GM12878 (cell line): ENCODE results near the gene CHAMP1. TPM values are rescaled to one million over a fixed set of nuclear protein-coding genes. Genes with fewer than 3 reads are reported as not detected.
"Not testable (repeated sequence)": the region's sequence is repeated elsewhere in the genome, so short reads cannot be mapped to it uniquely, and the experiment has no call there.

Experiments used
- ATAC-seq: fragments of 200-7000 bp; cut with Tn5 transposase; 3 replicates; pipeline ENCODE4 v1.9.1; 2020; ENCODE audit warnings: mild to moderate bottlenecking, moderate library complexity
- BruUV-seq: library from RNA; stranded (reverse); fragments of 400-500 nt; replicated peaks from 2 replicates; lab custom pipeline; 2021; lab: Mats Ljungman, UMichigan
- CTCF ChIA-PET: fragments of 300-600 bp; sonication (Branson Sonifier 250); formaldehyde crosslinking; extraction: SDS; loops from one replicate; lab custom pipeline; 2021; ENCODE audit warnings: inconsistent platforms; lab: Yijun Ruan, JAX
- POLR2A ChIA-PET: fragments of 350-600 bp; formaldehyde crosslinking; extraction: SDS; loops from one replicate; lab custom pipeline; 2021; ENCODE audit warnings: inconsistent platforms; lab: Charles Lee
- RAD21 ChIA-PET: fragments of 300-600 bp; sonication (Branson Sonifier 250); formaldehyde crosslinking; loops from one replicate; lab custom pipeline; 2023; ENCODE audit warnings: antibody characterized with exemption; ENCODE audit not compliant: unreplicated experiment; lab: Charles Lee
- SMC1A ChIA-PET: fragments of 300-600 bp; sonication (Branson Sonifier 250); formaldehyde crosslinking; loops from one replicate; lab custom pipeline; 2023; ENCODE audit not compliant: unreplicated experiment, uncharacterized antibody; lab: Charles Lee
- DNase-seq: peaks from one replicate; pipeline ENCODE4 v3.0.0-alpha.2; 2011; ENCODE audit warnings: low read depth, low spot score
- FAIRE-seq: peaks from 3 replicates; lab custom pipeline; 2011; peaks lifted over from hg19 to GRCh38; lab: Jason Lieb, UNC
- H2AFZ ChIP-seq: 2 replicates; pipeline ENCODE4 v1.6.0; 2011; ENCODE audit warnings: low read depth, low read length, control low read depth; ENCODE audit not compliant: control insufficient read depth
- H3K27ac ChIP-seq: 2 replicates; pipeline ENCODE4 v1.5.1; 2011; ENCODE audit warnings: control low read depth; ENCODE audit not compliant: control insufficient read depth, insufficient read depth
- H3K27me3 ChIP-seq, 2 experiments: replicated peaks in 1 of 2; 2 replicates each; pipeline versions ENCODE4 v1.6.0 to v1.6.1; 2011; ENCODE audit warnings: low read length in 1 of 2; ENCODE audit not compliant: control insufficient read depth in 2 of 2, insufficient read depth in 2 of 2
- H3K36me3 ChIP-seq, 2 experiments: 2 replicates each; pipeline ENCODE4 v1.5.1; 2011; ENCODE audit warnings: low read length in 1 of 2; ENCODE audit not compliant: control insufficient read depth in 2 of 2, insufficient read depth in 2 of 2
- H3K4me1 ChIP-seq: 2 replicates; pipeline ENCODE4 v1.6.1; 2011; ENCODE audit warnings: mild to moderate bottlenecking, low read length, moderate library complexity, mixed read lengths; ENCODE audit not compliant: control insufficient read depth, insufficient read depth
- H3K4me2 ChIP-seq: 2 replicates; pipeline ENCODE4 v1.6.0; 2011; ENCODE audit warnings: control low read depth; ENCODE audit not compliant: control insufficient read depth, insufficient read depth
- H3K4me3 ChIP-seq: fragments of 200-600 bp; sonication (generic); 2 replicates; pipeline ENCODE4 v1.5.1; 2016
- H3K79me2 ChIP-seq: 2 replicates; pipeline ENCODE4 v1.6.0; 2011; ENCODE audit warnings: low read length; ENCODE audit not compliant: control insufficient read depth, insufficient read depth
- H3K9ac ChIP-seq: 2 replicates; pipeline ENCODE4 v1.8.0; 2011; ENCODE audit warnings: low read length, control low read depth, mixed read lengths; ENCODE audit not compliant: control insufficient read depth, insufficient read depth
- H3K9me3 ChIP-seq: replicated peaks from 3 replicates; pipeline ENCODE4 v1.5.1; 2011; ENCODE audit warnings: mild to moderate bottlenecking, low read length; ENCODE audit not compliant: control insufficient read depth, insufficient read depth
- H4K20me1 ChIP-seq: 2 replicates; pipeline ENCODE4 v1.6.0; 2011; ENCODE audit not compliant: control insufficient read depth, insufficient read depth
- CTCF ChIP-seq, 3 experiments: IDR thresholded peaks in 2 of 3; conservative IDR thresholded peaks in 1 of 3; 2 replicates each; pipeline ENCODE4 v1.5.1; 2011; ENCODE audit warnings: low read depth in 3 of 3, low read length in 3 of 3, mild to moderate bottlenecking in 3 of 3, control low read depth in 2 of 3, moderate library complexity in 2 of 3, inconsistent platforms in 1 of 3, mixed read lengths in 1 of 3; ENCODE audit not compliant: control insufficient read depth in 2 of 3, insufficient read depth in 1 of 3; ENCODE audit errors: extremely low read depth in 1 of 3
- WGBS: methylation state at CpG from one replicate; pipeline ENCODE4 v1.1.6; 2016; ENCODE audit warnings: low lambda C conversion rate; ENCODE audit not compliant: insufficient replicate concordance, insufficient coverage; ENCODE audit errors: missing lambda C conversion rate; 5-methylcytosine and 5-hydroxymethylcytosine counted together
- in situ Hi-C: fragments of 300-500 bp; cut with MboI; formaldehyde crosslinking; loops from 9 replicates; pipeline ENCODE4 v1.14.3; 2018; ENCODE audit warnings: mixed read lengths
- intact Hi-C: fragments of 100-400 bp; cut with micrococcal nuclease; formaldehyde crosslinking; loops from one replicate; pipeline ENCODE4 v1.14.2; 2022; ENCODE audit not compliant: unreplicated experiment
- polyA plus RNA-seq, 11 experiments: library from polyadenylated mRNA; depleted of rRNA in 4 of 11; unstranded in 6 of 11; stranded (reverse) in 5 of 11; fragments of >200 nt; fragmentation: Nextera tagmentation in 4 of 11; fragmentation: Illumina TruSeq in 1 of 11; extraction: Ambion mirVana in 4 of 11; extraction: Trizol in 1 of 11; gene quantifications; 1 replicate in 1 of 11; 2 replicates in 10 of 11; pipeline versions ENCODE4 v1.2.1 to v1.2.3, GENCODE V29; 2011 to 2016; ENCODE audit warnings: inconsistent platforms in 2 of 11, missing spikeins in 2 of 11, low read depth in 1 of 11
- total RNA-seq, 4 experiments: library from RNA; depleted of rRNA in 3 of 4; stranded (reverse); fragments of >200 nt in 3 of 4; fragmentation: Illumina TruSeq in 1 of 4; extraction: Trizol in 1 of 4; gene quantifications; 2 replicates each; pipeline versions ENCODE4 v1.2.1 to v1.2.3, GENCODE V29; 2013 to 2021
- TF ChIP-seq, protein P1 (sequence below): fragments of 450-650 bp; IDR thresholded peaks from 2 replicates; pipeline ENCODE4 v1.6.1; 2017; ENCODE audit warnings: mild to moderate bottlenecking

CHAMP1 gene
- total and polyA plus RNA-seq, 10 of the 15 experiments (the other 5 are each of a cell fraction or from before 2014, with no cell fraction given): 1.1 to 54.8 (median 23.9) TPM

DNA sequence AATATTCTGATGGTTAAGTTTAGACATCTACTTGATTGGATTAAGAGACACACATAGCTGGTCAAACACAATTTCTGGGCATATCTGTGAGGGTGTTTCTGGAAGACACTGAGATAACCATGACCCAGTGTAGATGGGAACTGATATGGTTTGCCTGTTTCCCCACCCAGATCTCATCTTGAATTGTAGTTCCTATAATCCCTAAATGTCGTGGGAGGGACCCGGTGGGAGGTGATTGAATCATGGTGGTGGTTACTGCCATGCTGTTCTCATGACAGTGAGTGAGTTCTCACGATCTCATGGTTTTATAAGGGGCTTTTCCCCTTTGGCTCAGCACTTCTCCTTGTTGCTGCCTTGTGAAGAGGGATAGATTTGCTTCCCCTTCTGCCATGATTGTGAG is 33.0 kb downstream of the CHAMP1 start:
- H2AFZ ChIP-seq, H3K9ac ChIP-seq, H3K36me3 ChIP-seq, SMC1A ChIA-PET, FAIRE-seq, H4K20me1 ChIP-seq, H3K79me2 ChIP-seq, intact Hi-C loops, H3K4me2 ChIP-seq, POLR2A ChIA-PET, H3K9me3 ChIP-seq, ATAC-seq, H3K27me3 ChIP-seq, H3K27ac ChIP-seq, H3K4me1 ChIP-seq, BruUV-seq, DNase-seq, in situ Hi-C loops, H3K4me3 ChIP-seq: not testable (repeated sequence)
- ChIA-PET RAD21 (interaction anchor here (0.8 kb wide), 1 partner anchor 11 kb away, joined by 3 read pairs; no protein-coding TSS in a partner anchor), CTCF (interaction anchor here (1.2 kb wide), 1 partner anchor 9 kb away, joined by 3 read pairs; no protein-coding TSS in a partner anchor)
- 5% methylated on average over 2 of the region's 3 CpGs for WGBS

DNA sequence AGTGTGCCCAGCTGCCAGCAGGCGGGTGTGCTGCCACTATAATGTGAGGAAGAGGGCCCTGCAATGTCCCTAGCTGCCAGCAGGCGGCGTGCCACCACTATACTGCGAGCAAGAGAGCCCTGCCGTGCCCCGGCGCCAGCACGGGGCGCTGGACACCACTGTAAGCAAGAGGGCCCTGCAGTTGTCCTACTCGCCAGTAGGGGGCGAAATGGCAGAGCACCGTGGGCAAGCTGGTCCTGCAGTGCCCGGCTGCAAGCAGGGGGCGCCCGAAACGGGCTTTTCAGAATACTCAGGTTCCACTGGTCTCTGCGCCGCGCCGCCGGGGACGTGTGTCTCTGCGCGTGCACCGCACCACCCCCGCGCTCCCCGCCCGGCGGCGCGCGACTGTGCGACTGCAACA is 38.5 kb downstream of the CHAMP1 start:
- FAIRE-seq, H2AFZ ChIP-seq, H3K4me1 ChIP-seq, SMC1A ChIA-PET, H3K79me2 ChIP-seq, H3K4me3 ChIP-seq, RAD21 ChIA-PET, in situ Hi-C loops, POLR2A ChIA-PET, DNase-seq, H3K9ac ChIP-seq, BruUV-seq, H3K36me3 ChIP-seq, ATAC-seq, intact Hi-C loops, H3K27ac ChIP-seq, H3K4me2 ChIP-seq, CTCF ChIA-PET, H4K20me1 ChIP-seq, H3K9me3 ChIP-seq, H3K27me3 ChIP-seq: not testable (repeated sequence)
- peak in 2 of 3 experiments; percentile 20 to 41; a peak in 3 of 6 replicates for TF ChIP-seq CTCF (IDR thresholded peaks at IDR 0.05 in 2 of 3, conservative IDR thresholded peaks at IDR 0.05 in 1 of 3; ENCODE audit: control insufficient read depth in 2 of 3, extremely low read depth in 1 of 3, insufficient read depth in 1 of 3, low read depth in 3 of 3, low read length in 3 of 3)
- TF ChIP-seq, protein P1, sequence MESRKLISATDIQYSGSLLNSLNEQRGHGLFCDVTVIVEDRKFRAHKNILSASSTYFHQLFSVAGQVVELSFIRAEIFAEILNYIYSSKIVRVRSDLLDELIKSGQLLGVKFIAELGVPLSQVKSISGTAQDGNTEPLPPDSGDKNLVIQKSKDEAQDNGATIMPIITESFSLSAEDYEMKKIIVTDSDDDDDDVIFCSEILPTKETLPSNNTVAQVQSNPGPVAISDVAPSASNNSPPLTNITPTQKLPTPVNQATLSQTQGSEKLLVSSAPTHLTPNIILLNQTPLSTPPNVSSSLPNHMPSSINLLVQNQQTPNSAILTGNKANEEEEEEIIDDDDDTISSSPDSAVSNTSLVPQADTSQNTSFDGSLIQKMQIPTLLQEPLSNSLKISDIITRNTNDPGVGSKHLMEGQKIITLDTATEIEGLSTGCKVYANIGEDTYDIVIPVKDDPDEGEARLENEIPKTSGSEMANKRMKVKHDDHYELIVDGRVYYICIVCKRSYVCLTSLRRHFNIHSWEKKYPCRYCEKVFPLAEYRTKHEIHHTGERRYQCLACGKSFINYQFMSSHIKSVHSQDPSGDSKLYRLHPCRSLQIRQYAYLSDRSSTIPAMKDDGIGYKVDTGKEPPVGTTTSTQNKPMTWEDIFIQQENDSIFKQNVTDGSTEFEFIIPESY: peak; percentile 47; the same call in 1 of the 2 replicates
- 76% methylated on average over 26 of the region's 34 CpGs for WGBS

DNA sequence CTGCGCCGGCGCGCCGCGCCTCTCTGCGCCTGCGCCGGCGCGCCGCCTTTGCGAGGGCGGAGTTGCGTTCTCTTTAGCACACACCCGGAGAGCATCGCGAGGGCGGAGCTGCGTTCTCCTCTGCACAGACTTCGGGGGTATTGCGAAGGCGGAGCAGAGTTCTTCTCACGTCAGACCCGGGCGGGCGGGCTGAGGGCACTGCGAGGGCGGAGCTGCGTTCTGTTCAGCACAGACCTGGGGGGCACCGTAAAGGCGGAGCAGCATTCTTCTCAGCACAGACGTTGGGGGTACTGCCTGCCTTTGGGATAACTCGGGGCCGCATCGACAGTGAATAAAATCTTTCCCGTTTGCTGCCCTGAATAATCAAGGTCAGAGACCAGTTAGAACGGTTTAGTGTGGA is 39.1 kb downstream of the CHAMP1 start:
- RAD21 ChIA-PET, CTCF ChIA-PET, DNase-seq, SMC1A ChIA-PET, H3K4me2 ChIP-seq, FAIRE-seq, POLR2A ChIA-PET, H3K9ac ChIP-seq, intact Hi-C loops, H4K20me1 ChIP-seq, H3K27ac ChIP-seq, in situ Hi-C loops, H2AFZ ChIP-seq, H3K4me3 ChIP-seq, H3K4me1 ChIP-seq, H3K36me3 ChIP-seq, H3K9me3 ChIP-seq, BruUV-seq, H3K27me3 ChIP-seq, ATAC-seq, H3K79me2 ChIP-seq: not testable (repeated sequence)
- 98% methylated on average over 35 of the region's 38 CpGs for WGBS
